ENCODE results near the gene FIP1L1. TPM values are rescaled to one million over a fixed set of nuclear protein-coding genes. Genes with fewer than 3 reads are reported as not detected.

The FIP1L1 gene
- polyA plus RNA-seq, 1 donor, result 57.7 TPM

- Histone ChIP-seq H3K4me3 (ENCODE audit: low read length) (no peak overlapping the region), H3K36me3 (ENCODE audit: control insufficient read depth, insufficient read depth, low read length) (no peaks in the 10 kb centered on the region), H3K27ac (ENCODE audit: low read length) (no peak overlapping the region), H3K9me3 (ENCODE audit: control insufficient read depth, low read depth, low read length) (no peaks in the 10 kb centered on the region), H3K4me1 (ENCODE audit: control insufficient read depth, insufficient read depth, low read length) (no peaks in the 10 kb centered on the region), H3K27me3 (ENCODE audit: control insufficient read depth, insufficient read depth, low read length) (no peaks in the 10 kb centered on the region)
- no peak for DNase-seq
- 89% methylated on average over 1 of the region's 3 CpGs for WGBS (ENCODE audit: insufficient coverage, low lambda C conversion rate)
Measured at GRCh38 chr4:53361451-53361850, 16.0 kb upstream of the FIP1L1 start.

- Histone ChIP-seq H3K27ac (ENCODE audit: low read length) (no peak overlapping the region), H3K4me3 (ENCODE audit: low read length) (no peak overlapping the region), H3K9me3 (ENCODE audit: control insufficient read depth, low read depth, low read length) (no peaks in the 10 kb centered on the region), H3K36me3 (ENCODE audit: control insufficient read depth, insufficient read depth, low read length) (no peaks in the 10 kb centered on the region), H3K4me1 (ENCODE audit: control insufficient read depth, insufficient read depth, low read length) (no peaks in the 10 kb centered on the region), H3K27me3 (ENCODE audit: control insufficient read depth, insufficient read depth, low read length) (no peaks in the 10 kb centered on the region)
- no CpG with 5 or more reads among the region's 1 CpG for WGBS (ENCODE audit: insufficient coverage, low lambda C conversion rate)
- no peak for DNase-seq
Measured at GRCh38 chr4:53362093-53362492, 15.3 kb upstream of the FIP1L1 start.

- Histone ChIP-seq H3K36me3 (ENCODE audit: control insufficient read depth, insufficient read depth, low read length) (no peaks in the 10 kb centered on the region), H3K4me3 (ENCODE audit: low read length) (peak overlapping the region; percentile 94), H3K27ac (ENCODE audit: low read length) (no peak overlapping the region), H3K4me1 (ENCODE audit: control insufficient read depth, insufficient read depth, low read length) (no peaks in the 10 kb centered on the region), H3K27me3 (ENCODE audit: control insufficient read depth, insufficient read depth, low read length) (no peaks in the 10 kb centered on the region), H3K9me3 (ENCODE audit: control insufficient read depth, low read depth, low read length) (no peaks in the 10 kb centered on the region)
- DNase-seq, result no peak
- 40% methylated on average over 1 of the region's 3 CpGs for WGBS (ENCODE audit: insufficient coverage, low lambda C conversion rate)
Measured at GRCh38 chr4:53364624-53365023, 12.8 kb upstream of the FIP1L1 start.

GRCh38 chr4:53365121-53365485 is 12.3 kb upstream of the FIP1L1 start:
- peak in 1 of 2 donors; percentile 40 for DNase-seq
- Histone ChIP-seq H3K9me3 (ENCODE audit: control insufficient read depth, low read depth, low read length) (no peaks in the 10 kb centered on the region), H3K36me3 (ENCODE audit: control insufficient read depth, insufficient read depth, low read length) (no peaks in the 10 kb centered on the region), H3K27ac (ENCODE audit: low read length) (peak overlapping the region; percentile 45), H3K4me1 (ENCODE audit: control insufficient read depth, insufficient read depth, low read length) (no peaks in the 10 kb centered on the region), H3K4me3 (ENCODE audit: low read length) (peak overlapping the region; percentile 94), H3K27me3 (ENCODE audit: control insufficient read depth, insufficient read depth, low read length) (no peaks in the 10 kb centered on the region)
- WGBS (ENCODE audit: insufficient coverage, low lambda C conversion rate), result no CpG with 5 or more reads among the region's 8 CpGs

- H3K36me3 ChIP-seq (ENCODE audit: control insufficient read depth, insufficient read depth, low read length), result no peaks in the 10 kb centered on the region
- no peaks in the 10 kb centered on the region for H3K27me3 ChIP-seq (ENCODE audit: control insufficient read depth, insufficient read depth, low read length)
- no peaks in the 10 kb centered on the region for H3K9me3 ChIP-seq (ENCODE audit: control insufficient read depth, low read depth, low read length)
- H3K27ac ChIP-seq (ENCODE audit: low read length), result peak within 1 kb of the TSS; percentile 46
- H3K4me1 ChIP-seq (ENCODE audit: control insufficient read depth, insufficient read depth, low read length), result no peaks in the 10 kb centered on the region
- peak; percentile 97 to 98 for DNase-seq
- peak within 1 kb of the TSS; percentile 94 for H3K4me3 ChIP-seq (ENCODE audit: low read length)
- WGBS (ENCODE audit: insufficient coverage, low lambda C conversion rate), result no CpG with 5 or more reads among the region's 51 CpGs
Measured at GRCh38 chr4:53365486-53366300, 11.7 kb upstream of the FIP1L1 start, which contains the start of gene SCFD2. Gene SCFD2 (minus strand): TSS chr4:53366061.

- no peaks in the 10 kb centered on the region for H3K4me1 ChIP-seq (ENCODE audit: control insufficient read depth, insufficient read depth, low read length)
- 63% methylated on average over 2 of the region's 8 CpGs for WGBS (ENCODE audit: insufficient coverage, low lambda C conversion rate)
- H3K4me3 ChIP-seq (ENCODE audit: low read length), result peak overlapping the region; percentile 94
- H3K27me3 ChIP-seq (ENCODE audit: control insufficient read depth, insufficient read depth, low read length), result no peaks in the 10 kb centered on the region
- H3K27ac ChIP-seq (ENCODE audit: low read length), result peak overlapping the region; percentile 46
- no peaks in the 10 kb centered on the region for H3K9me3 ChIP-seq (ENCODE audit: control insufficient read depth, low read depth, low read length)
- no peaks in the 10 kb centered on the region for H3K36me3 ChIP-seq (ENCODE audit: control insufficient read depth, insufficient read depth, low read length)
- no peak for DNase-seq
Measured at GRCh38 chr4:53366301-53366716, 11.1 kb upstream of the FIP1L1 start.

- DNase-seq, result no peak
- H3K4me1 ChIP-seq (ENCODE audit: control insufficient read depth, insufficient read depth, low read length), result no peaks in the 10 kb centered on the region
- WGBS (ENCODE audit: insufficient coverage, low lambda C conversion rate), result 90% methylated on average over 2 of the region's 2 CpGs
- no peaks in the 10 kb centered on the region for H3K9me3 ChIP-seq (ENCODE audit: control insufficient read depth, low read depth, low read length)
- H3K4me3 ChIP-seq (ENCODE audit: low read length), result no peak overlapping the region
- no peaks in the 10 kb centered on the region for H3K27me3 ChIP-seq (ENCODE audit: control insufficient read depth, insufficient read depth, low read length)
- no peak overlapping the region for H3K27ac ChIP-seq (ENCODE audit: low read length)
- no peaks in the 10 kb centered on the region for H3K36me3 ChIP-seq (ENCODE audit: control insufficient read depth, insufficient read depth, low read length)
Measured at GRCh38 chr4:53367721-53368120, 9.7 kb upstream of the FIP1L1 start.

GRCh38 chr4:53371049-53371448 is 6.4 kb upstream of the FIP1L1 start:
- Histone ChIP-seq H3K27ac (ENCODE audit: low read length) (no peak overlapping the region), H3K4me1 (ENCODE audit: control insufficient read depth, insufficient read depth, low read length) (peaks cover 5% of the 10 kb centered on the region), H3K9me3 (ENCODE audit: control insufficient read depth, low read depth, low read length) (no peaks in the 10 kb centered on the region), H3K27me3 (ENCODE audit: control insufficient read depth, insufficient read depth, low read length) (no peaks in the 10 kb centered on the region), H3K4me3 (ENCODE audit: low read length) (no peak overlapping the region), H3K36me3 (ENCODE audit: control insufficient read depth, insufficient read depth, low read length) (no peaks in the 10 kb centered on the region)
- WGBS (ENCODE audit: insufficient coverage, low lambda C conversion rate), result 93% methylated on average over 3 of the region's 3 CpGs
- DNase-seq, result no peak

- Histone ChIP-seq H3K27me3 (ENCODE audit: control insufficient read depth, insufficient read depth, low read length) (no peaks in the 10 kb centered on the region), H3K4me3 (ENCODE audit: low read length) (no peak overlapping the region), H3K4me1 (ENCODE audit: control insufficient read depth, insufficient read depth, low read length) (peaks cover 9% of the 10 kb centered on the region), H3K27ac (ENCODE audit: low read length) (no peak overlapping the region), H3K36me3 (ENCODE audit: control insufficient read depth, insufficient read depth, low read length) (no peaks in the 10 kb centered on the region), H3K9me3 (ENCODE audit: control insufficient read depth, low read depth, low read length) (no peaks in the 10 kb centered on the region)
- DNase-seq, result no peak
- 69% methylated on average over 2 of the region's 4 CpGs for WGBS (ENCODE audit: insufficient coverage, low lambda C conversion rate)
Measured at GRCh38 chr4:53371843-53372521, 5.5 kb upstream of the FIP1L1 start.

GRCh38 chr4:53374777-53375258 is 2.6 kb upstream of the FIP1L1 start:
- Histone ChIP-seq H3K4me1 (ENCODE audit: control insufficient read depth, insufficient read depth, low read length) (peaks cover 15% of the 10 kb centered on the region), H3K27me3 (ENCODE audit: control insufficient read depth, insufficient read depth, low read length) (no peaks in the 10 kb centered on the region), H3K36me3 (ENCODE audit: control insufficient read depth, insufficient read depth, low read length) (no peaks in the 10 kb centered on the region), H3K9me3 (ENCODE audit: control insufficient read depth, low read depth, low read length) (peaks cover 5% of the 10 kb centered on the region), H3K4me3 (ENCODE audit: low read length) (no peak overlapping the region), H3K27ac (ENCODE audit: low read length) (no peak overlapping the region)
- DNase-seq, result no peak
- WGBS (ENCODE audit: insufficient coverage, low lambda C conversion rate), result 57% methylated on average over 3 of the region's 4 CpGs

Data from large intestine (tissue), 3 donors.